Activated CD8-positive, alpha-beta memory T cell treated with anti-CD3 and anti-CD28 coated beads, Interleukin-2, amount 10 ng/mL, durations not matched to agents 7 days and 5 days (primary cell): ENCODE data around the gene LIMD2. TPM values are rescaled to one million over a fixed set of nuclear protein-coding genes. Genes with fewer than 3 reads are reported as not detected.
A peak's percentile ranks its signal among the peaks of the same experiment; 100 is the strongest.
"Not testable (repeated sequence)": the region's sequence is repeated elsewhere in the genome, so short reads cannot be mapped to it uniquely, and the experiment has no call there.

Source experiments
- ATAC-seq: fragments of 150-1000 bp; cut with Tn5 transposase; one replicate; pipeline ENCODE4 v1.10.0; 2021; ENCODE audit warnings: moderate library complexity
- CTCF ChIA-PET: fragments of 350-600 bp; sonication (Branson Sonifier 250); formaldehyde crosslinking; loops from one replicate; lab custom pipeline; 2021; ENCODE audit warnings: antibody characterized with exemption; lab: Charles Lee
- DNase-seq: peaks from one replicate; pipeline ENCODE4 v3.0.0-alpha.2; 2020
- H3K27ac Mint-ChIP-seq: one replicate; pipeline ENCODE4 v1.8.0; 2021; ENCODE audit warnings: mild to moderate bottlenecking, mixed read lengths
- H3K27me3 Mint-ChIP-seq: one replicate; pipeline ENCODE4 v1.8.0; 2021; ENCODE audit warnings: mixed read lengths
- H3K36me3 Mint-ChIP-seq: one replicate; pipeline ENCODE4 v1.8.0; 2021; ENCODE audit warnings: mild to moderate bottlenecking, mixed read lengths
- H3K4me1 Mint-ChIP-seq: one replicate; pipeline ENCODE4 v1.8.0; 2021; ENCODE audit warnings: mixed read lengths
- H3K4me3 Mint-ChIP-seq: one replicate; pipeline ENCODE4 v1.8.0; 2021; ENCODE audit warnings: mild to moderate bottlenecking, moderate library complexity, mixed read lengths
- H3K9me3 Mint-ChIP-seq: one replicate; pipeline ENCODE4 v1.8.0; 2022; ENCODE audit warnings: low read depth, mixed read lengths
- total RNA-seq, 2 experiments: library from RNA; stranded (reverse); gene quantifications; one replicate each; pipeline ENCODE4 v1.2.3, GENCODE V29; 2021

LIMD2 gene
- 100 to 1,000 TPM; 303 to 356 TPM for total RNA-seq

DNA sequence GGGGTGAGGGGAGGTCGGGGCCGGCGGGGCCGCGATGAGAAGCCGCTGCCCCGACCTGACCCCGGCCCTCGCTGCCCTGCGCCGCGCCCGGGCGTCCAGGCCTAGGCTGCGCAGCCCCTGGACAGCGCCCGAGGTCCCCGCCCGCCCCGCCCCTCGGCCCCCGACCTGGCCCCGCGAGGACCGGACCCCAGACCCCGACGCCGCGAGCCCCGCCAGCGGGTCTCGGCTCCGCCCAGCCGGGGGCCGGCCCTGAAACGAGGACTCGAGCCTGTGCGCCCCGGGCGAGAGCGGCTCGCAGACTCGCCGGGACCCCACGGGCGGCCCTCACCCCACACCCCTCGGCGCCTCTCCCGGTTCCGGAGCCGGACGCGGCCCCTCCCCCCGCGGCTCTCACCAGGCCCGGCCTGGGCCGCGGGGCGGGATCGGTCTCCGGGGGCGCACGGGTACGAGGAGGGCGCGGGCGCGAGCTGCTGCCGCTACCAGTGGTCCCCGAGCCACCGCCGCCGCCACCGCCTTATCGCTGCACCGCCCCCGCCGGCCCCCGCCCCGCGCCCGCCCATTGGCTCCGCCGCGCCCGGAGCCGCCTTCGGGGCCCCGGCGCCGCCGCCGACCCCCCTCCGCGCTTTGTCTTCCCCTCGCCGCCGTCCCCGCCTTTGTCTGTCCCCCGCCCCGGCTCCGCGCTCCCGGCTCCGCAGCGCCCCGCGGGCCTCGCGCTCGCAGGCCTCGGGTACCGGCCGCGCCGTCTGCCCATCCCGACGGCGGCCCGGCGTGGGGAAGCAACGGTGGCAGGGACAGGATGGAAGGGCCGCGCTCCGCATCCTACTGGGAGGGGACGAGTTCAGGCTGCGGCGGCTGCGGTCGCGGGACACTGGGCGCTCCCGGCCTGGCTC, at the start of gene LIMD2:
Gene LIMD2 (minus strand): TSS at position 488 of the 890 bp plus-strand sequence. CDS start 827 bp downstream, outside the sequence.
- Mint-ChIP-seq H3K4me1 (peaks cover 62% of the 10 kb centered on the region), H3K9me3 (no peaks in the 10 kb centered on the region), H3K27me3 (no peaks in the 10 kb centered on the region), H3K36me3 (peaks cover 47% of the 10 kb centered on the region), H3K27ac (peak within 1 kb of the TSS; percentile 98), H3K4me3 (peak within 1 kb of the TSS; percentile 84)
- DNase-seq: peak; percentile 83
- ATAC-seq: peak; percentile 25
- CTCF ChIA-PET: interaction anchor here (2.1 to 2.7 kb wide), 2 partner anchors 10 to 42 kb away, joined by 11 to 18 read pairs; partner anchors contain the start of gene STRADA

GRCh38 chr17:63741408-63742173, 41.7 kb upstream of the LIMD2 start, which contains the start of gene STRADA:
Gene STRADA (minus strand): TSS chr17:63741799. CDS start chr17:63728369, 13,430 bp downstream.
- Mint-ChIP-seq H3K4me3 (peak within 1 kb of the TSS; percentile 94), H3K9me3 (no peaks in the 10 kb centered on the region), H3K27ac (peak within 1 kb of the TSS; percentile 89), H3K36me3 (peaks cover 16% of the 10 kb centered on the region), H3K27me3 (no peaks in the 10 kb centered on the region), H3K4me1 (peaks cover 26% of the 10 kb centered on the region)
- CTCF ChIA-PET: interaction anchor here (0.7 to 1.7 kb wide), 14 partner anchors 11 to 130 kb away, joined by 3 to 11 read pairs (median 5); partner anchors contain the start of genes CCDC47, DDX42 and LIMD2
- DNase-seq: peak; percentile 100
- peak; percentile 95 for ATAC-seq

- no peak for DNase-seq
- Mint-ChIP-seq H3K9me3 (no peaks in the 10 kb centered on the region), H3K4me3 (peak overlapping the region; percentile 94), H3K4me1 (peaks cover 26% of the 10 kb centered on the region), H3K27ac (peak overlapping the region; percentile 89), H3K27me3 (no peaks in the 10 kb centered on the region), H3K36me3 (peaks cover 14% of the 10 kb centered on the region)
- CTCF ChIA-PET: interaction anchor here (1.1 to 1.7 kb wide), 5 partner anchors 30 to 129 kb away, joined by 3 to 9 read pairs (median 4); partner anchors contain the start of genes CCDC47 and DDX42
- ATAC-seq: no peak
These were observed 41.1 kb upstream of the LIMD2 start for GRCh38 chr17:63741143-63741407.

GRCh38 chr17:63740464-63741142, 40.7 kb upstream of the LIMD2 start:
- DNase-seq: no peak

DNA sequence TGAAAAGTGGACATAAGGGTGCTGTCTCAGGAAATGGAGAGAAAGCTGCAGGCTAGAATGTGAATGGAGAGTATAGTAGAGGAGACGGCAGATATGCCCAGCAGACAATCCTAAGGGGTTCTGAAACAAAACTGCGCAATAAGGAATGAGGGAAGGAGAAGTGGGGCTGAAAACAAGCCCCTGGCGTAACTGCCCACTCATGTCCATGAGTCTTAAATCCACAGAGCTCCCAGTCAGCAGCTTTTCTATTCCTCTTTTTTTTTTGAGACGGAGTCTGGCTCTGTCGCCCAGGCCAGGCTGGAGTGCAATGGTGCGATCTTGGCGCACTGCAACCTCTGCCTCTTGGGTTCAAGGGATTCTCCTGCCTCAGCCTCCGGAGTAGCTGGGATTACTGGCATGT, 35.8 kb upstream of the LIMD2 start:
- Mint-ChIP-seq H3K27ac (no peak overlapping the region), H3K27me3 (no peaks in the 10 kb centered on the region), H3K9me3 (no peaks in the 10 kb centered on the region), H3K4me1 (peaks cover 16% of the 10 kb centered on the region), H3K4me3 (no peak overlapping the region), H3K36me3 (peaks cover 8% of the 10 kb centered on the region)
- no peak for DNase-seq
- ATAC-seq: no peak
- CTCF ChIA-PET: interaction anchor here (1.0 to 3.7 kb wide), 3 partner anchors 25 to 99 kb away, joined by 3 to 15 read pairs (median 4); no protein-coding TSS in a partner anchor

More at GRCh38 chr17:63740464-63741142, 40.7 kb upstream of the LIMD2 start:
- Mint-ChIP-seq H3K4me3 (peak overlapping the region; percentile 94), H3K36me3 (peaks cover 10% of the 10 kb centered on the region), H3K9me3 (no peaks in the 10 kb centered on the region), H3K27me3 (no peaks in the 10 kb centered on the region), H3K27ac (peak overlapping the region; percentile 89), H3K4me1 (peaks cover 26% of the 10 kb centered on the region)
- ATAC-seq: no peak
- CTCF ChIA-PET: interaction anchor here (0.8 to 1.7 kb wide), 7 partner anchors 30 to 129 kb away, joined by 3 to 9 read pairs (median 3); partner anchors contain the start of genes CCDC47 and DDX42

GRCh38 chr17:63722403-63722802, 22.5 kb upstream of the LIMD2 start:
- Mint-ChIP-seq H3K4me1 (no peaks in the 10 kb centered on the region), H3K4me3 (no peak overlapping the region), H3K27ac (no peak overlapping the region), H3K36me3 (peaks cover 14% of the 10 kb centered on the region), H3K27me3 (no peaks in the 10 kb centered on the region), H3K9me3 (no peaks in the 10 kb centered on the region)
- DNase-seq: no peak
- CTCF ChIA-PET: interaction anchor here (3.6 kb wide), 1 partner anchor 12 kb away, joined by 17 read pairs; no protein-coding TSS in a partner anchor
- ATAC-seq: no peak

DNA sequence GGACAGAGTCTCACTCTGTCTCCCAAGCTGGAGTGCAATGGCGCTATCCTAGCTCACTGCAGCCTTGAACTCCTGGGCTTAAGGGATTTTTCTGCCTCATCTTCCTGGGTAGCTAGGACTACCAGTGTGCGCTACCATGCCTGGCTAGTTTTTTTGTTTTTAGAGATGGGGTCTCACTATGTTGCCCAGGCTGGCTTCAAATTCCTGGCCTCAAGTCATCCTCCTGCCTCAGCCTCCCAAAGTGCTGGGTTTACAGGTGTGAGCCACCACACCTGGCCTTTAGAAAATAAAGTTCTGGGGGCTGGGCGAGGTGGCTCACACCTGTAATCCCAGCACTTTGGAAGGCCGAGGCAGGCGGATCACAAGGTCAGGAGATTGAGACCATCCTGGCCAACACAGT, 20.3 kb upstream of the LIMD2 start:
- not testable (repeated sequence) for H3K4me3 Mint-ChIP-seq, DNase-seq, H3K9me3 Mint-ChIP-seq, H3K27me3 Mint-ChIP-seq, H3K27ac Mint-ChIP-seq, ATAC-seq, H3K4me1 Mint-ChIP-seq
- H3K36me3 Mint-ChIP-seq: peaks cover 11% of the 10 kb centered on the region
- CTCF ChIA-PET: interaction anchor here (1.1 to 3.6 kb wide), 2 partner anchors 9 to 10 kb away, joined by 4 to 17 read pairs; no protein-coding TSS in a partner anchor

GRCh38 chr17:63718988-63719387, 19.1 kb upstream of the LIMD2 start:
- DNase-seq (no peak), ATAC-seq (no peak)
- Mint-ChIP-seq H3K4me3 (no peak overlapping the region), H3K27me3 (no peaks in the 10 kb centered on the region), H3K27ac (no peak overlapping the region), H3K36me3 (peaks cover 10% of the 10 kb centered on the region), H3K4me1 (no peaks in the 10 kb centered on the region), H3K9me3 (no peaks in the 10 kb centered on the region)
- CTCF ChIA-PET: interaction anchor here (3.6 kb wide), 1 partner anchor 9 kb away, joined by 17 read pairs; no protein-coding TSS in a partner anchor

GRCh38 chr17:63716426-63716825, 16.5 kb upstream of the LIMD2 start:
- Mint-ChIP-seq H3K36me3 (peaks cover 13% of the 10 kb centered on the region), H3K4me3 (no peak overlapping the region), H3K4me1 (no peaks in the 10 kb centered on the region), H3K27ac (no peak overlapping the region), H3K9me3 (no peaks in the 10 kb centered on the region), H3K27me3 (no peaks in the 10 kb centered on the region)
- CTCF ChIA-PET: interaction anchor here (1.0 to 3.1 kb wide), 3 partner anchors 9 to 19 kb away, joined by 3 to 12 read pairs (median 4); no protein-coding TSS in a partner anchor
- no peak for DNase-seq
- no peak for ATAC-seq

DNA sequence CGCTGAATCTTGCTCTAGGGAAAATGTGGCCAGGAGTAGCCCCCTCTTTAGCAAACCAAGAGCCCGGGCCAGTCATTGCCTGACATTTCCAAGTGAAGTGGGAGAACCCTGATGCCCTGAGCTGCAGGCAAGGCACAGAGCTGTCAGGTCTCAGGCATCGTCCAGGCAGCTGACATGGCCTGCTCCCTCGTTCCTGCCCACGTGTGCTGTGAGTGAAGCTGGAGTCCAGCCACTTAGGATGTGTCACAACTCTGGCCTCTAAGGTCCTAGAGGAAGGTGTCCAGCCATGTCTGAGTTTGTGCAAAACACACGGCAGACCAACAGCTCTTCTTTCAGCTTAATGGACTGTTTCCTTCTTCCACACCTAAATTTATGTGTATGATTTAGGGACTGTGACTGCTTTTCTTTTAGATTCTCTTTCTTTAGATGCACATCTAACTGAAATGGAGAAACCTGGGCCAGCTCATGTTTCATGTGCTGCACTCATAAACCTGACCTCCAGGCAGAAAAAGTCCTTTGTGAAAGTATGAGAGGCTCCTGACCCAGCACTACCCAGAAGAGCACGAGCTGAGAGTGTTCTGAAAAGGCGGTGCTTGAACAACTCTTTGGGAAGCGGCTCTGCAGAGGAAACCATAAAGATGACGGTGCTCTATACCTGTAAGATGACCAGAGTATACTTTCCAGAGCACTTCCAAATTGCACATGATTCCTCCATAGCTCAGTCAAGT, 14.8 kb upstream of the LIMD2 start:
- Mint-ChIP-seq H3K36me3 (peaks cover 17% of the 10 kb centered on the region), H3K9me3 (no peaks in the 10 kb centered on the region), H3K4me3 (no peak overlapping the region), H3K27ac (no peak overlapping the region), H3K27me3 (no peaks in the 10 kb centered on the region), H3K4me1 (peaks cover 4% of the 10 kb centered on the region)
- CTCF ChIA-PET: interaction anchor here (1.4 to 10.7 kb wide), 3 partner anchors 9 to 23 kb away, joined by 4 to 133 read pairs (median 12); no protein-coding TSS in a partner anchor
- DNase-seq (peak; percentile 31), ATAC-seq (no peak)

- ATAC-seq: no peak
- peaks cover 50% of the 10 kb centered on the region for H3K4me1 Mint-ChIP-seq
- CTCF ChIA-PET: interaction anchor here (0.7 to 10.7 kb wide), 13 partner anchors 8 to 283 kb away, joined by 3 to 133 read pairs (median 13); partner anchors contain the start of genes CCDC47, DDX42 and LIMD2
- H3K27me3 Mint-ChIP-seq: no peaks in the 10 kb centered on the region
- H3K9me3 Mint-ChIP-seq: no peaks in the 10 kb centered on the region
- H3K4me3 Mint-ChIP-seq: no peak overlapping the region
- H3K36me3 Mint-ChIP-seq: peaks cover 25% of the 10 kb centered on the region
- no peak for DNase-seq
- peak overlapping the region; percentile 21 for H3K27ac Mint-ChIP-seq
These were observed 9.2 kb upstream of the LIMD2 start for GRCh38 chr17:63709110-63709509.

DNA sequence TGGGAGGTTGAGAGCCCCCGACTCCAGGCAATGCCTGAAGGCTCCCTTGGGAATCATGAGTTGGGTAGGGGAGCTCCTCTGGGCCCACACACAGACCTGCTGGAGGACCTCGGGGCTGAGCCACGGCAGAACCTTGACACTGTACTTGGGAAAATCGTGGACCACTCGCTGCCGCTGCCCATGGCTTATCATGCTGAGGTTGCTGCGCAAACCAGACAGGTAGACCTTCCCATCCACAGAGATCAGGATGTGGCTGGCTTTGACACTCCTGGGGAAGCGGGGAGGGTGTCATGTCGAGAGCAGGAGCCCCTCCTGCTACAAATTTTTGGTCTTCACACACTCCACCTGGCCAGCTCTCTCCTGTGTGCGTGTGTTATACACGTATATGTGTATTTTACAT, 7.2 kb upstream of the LIMD2 start:
- Mint-ChIP-seq H3K9me3 (no peaks in the 10 kb centered on the region), H3K4me1 (peaks cover 69% of the 10 kb centered on the region), H3K27me3 (no peaks in the 10 kb centered on the region), H3K36me3 (peaks cover 32% of the 10 kb centered on the region), H3K27ac (peak overlapping the region; percentile 71), H3K4me3 (no peak overlapping the region)
- peak; percentile 41 for DNase-seq
- CTCF ChIA-PET: interaction anchor here (0.7 to 10.7 kb wide), 7 partner anchors 8 to 549 kb away, joined by 3 to 133 read pairs (median 4); no protein-coding TSS in a partner anchor
- ATAC-seq: peak; percentile 2
